DND-41 (cell line): ENCODE measurements around the gene IL17RB.

Source experiments
- CTCF ChIP-seq: IDR thresholded peaks from 2 replicates; pipeline ENCODE4 v1.5.1; 2012; ENCODE audit warnings: borderline replicate concordance, low read length, moderate library complexity, mild to moderate bottlenecking; ENCODE audit not compliant: poor library complexity, severe bottlenecking; ENCODE audit errors: extremely low read depth
- EZH2 ChIP-seq: IDR thresholded peaks from 3 replicates; pipeline ENCODE4 v1.6.1; 2012; ENCODE audit warnings: borderline replicate concordance, low read depth, mild to moderate bottlenecking, moderate library complexity, low read length, inconsistent platforms; ENCODE audit not compliant: severe bottlenecking

DNA sequence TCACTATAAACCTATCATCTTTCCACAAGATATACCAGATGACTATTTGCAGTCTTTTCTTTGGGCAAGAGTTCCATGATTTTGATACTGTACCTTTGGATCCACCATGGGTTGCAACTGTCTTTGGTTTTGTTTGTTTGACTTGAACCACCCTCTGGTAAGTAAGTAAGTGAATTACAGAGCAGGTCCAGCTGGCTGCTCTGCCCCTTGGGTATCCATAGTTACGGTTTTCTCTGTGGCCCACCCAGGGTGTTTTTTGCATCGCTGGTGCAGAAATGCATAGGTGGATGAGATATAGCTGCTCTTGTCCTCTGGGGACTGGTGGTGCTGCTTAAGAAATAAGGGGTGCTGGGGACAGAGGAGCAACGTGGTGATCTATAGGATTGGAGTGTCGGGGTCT, 33.9 kb upstream of the IL17RB start:
- TF ChIP-seq CTCF (no peak), EZH2 (no peak)
